Mammary epithelial cell (primary cell): Measurements from ENCODE around the gene ROBO1.

ENCODE experiments used
- CTCF ChIP-seq, 2 donors: IDR thresholded peaks in 1 of 2; conservative IDR thresholded peaks in 1 of 2; 2 replicates each; pipeline ENCODE4 v1.5.1; 2011 to 2012; ENCODE audit warnings: inconsistent platforms in 2 of 2, low read length in 2 of 2, mild to moderate bottlenecking in 2 of 2, control low read depth in 1 of 2, low read depth in 1 of 2; ENCODE audit not compliant: insufficient read depth in 1 of 2; ENCODE audit errors: extremely low read depth in 1 of 2
- EZH2 ChIP-seq: IDR thresholded peaks from 2 replicates; pipeline ENCODE4 v1.6.1; 2012; ENCODE audit warnings: low read length, inconsistent platforms, borderline replicate concordance

- TF ChIP-seq CTCF (conservative IDR thresholded peaks at IDR 0.05 in 1 of 2, IDR thresholded peaks at IDR 0.05 in 1 of 2; ENCODE audit: extremely low read depth in 1 of 2, insufficient read depth in 1 of 2, low read depth in 1 of 2, low read length in 2 of 2) (no peak), EZH2 (no peak)
Measured at GRCh38 chr3:78725703-78726246, 1042.0 kb downstream of the ROBO1 start.
